ENCODE measurements around the gene LY86. TPM values are rescaled to one million over a fixed set of nuclear protein-coding genes. Genes with fewer than 3 reads are reported as not detected.

Gene LY86
- total and polyA plus RNA-seq, 9 of the 15 experiments (the other 6 are each of a cell fraction or from before 2014, with no cell fraction given), result 0.08 to 0.20 TPM; not detected in 7

DNA sequence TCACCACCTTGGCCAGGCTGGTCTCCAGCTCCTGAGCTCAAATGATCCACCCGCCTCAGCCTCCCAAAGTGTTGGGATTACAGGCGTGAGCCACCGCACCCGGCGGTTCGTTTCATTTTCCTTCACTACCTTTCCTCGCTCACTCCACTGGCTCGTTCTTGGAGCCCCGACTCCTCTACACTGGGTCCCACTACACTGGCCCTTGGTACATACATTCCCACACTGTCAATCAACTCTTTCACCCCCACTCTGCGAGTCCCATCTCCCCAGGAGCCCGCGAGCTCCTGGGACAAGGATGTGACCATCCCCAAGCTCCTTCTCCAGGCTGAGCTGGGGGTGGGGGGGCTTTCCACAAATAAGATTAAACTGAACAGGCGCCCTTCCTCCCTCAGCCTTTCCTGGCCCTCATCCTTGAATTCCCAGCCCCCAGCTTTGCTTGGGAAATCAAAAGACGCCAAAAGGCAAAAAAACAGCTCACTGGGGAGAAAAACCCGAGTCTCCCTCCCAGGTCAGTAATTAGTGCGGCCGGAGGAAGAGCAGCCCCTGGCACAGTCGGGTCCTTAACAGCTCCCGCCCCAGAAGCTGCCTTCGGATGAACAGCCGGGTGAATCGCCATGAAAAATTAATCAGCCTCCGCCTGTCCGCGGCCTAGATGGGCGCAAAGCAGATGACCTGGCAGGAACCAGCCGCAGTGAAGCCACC is 42.8 kb upstream of the LY86 start:
- no peak for TF ChIP-seq CBFA2T2 (conservative IDR thresholded peaks at IDR 0.05)
- TF ChIP-seq ZNF41 (CRISPR knock-in tag; conservative IDR thresholded peaks at IDR 0.05), result no peak
- TF ChIP-seq BRF1 (IDR thresholded peaks at IDR 0.05; ENCODE audit: borderline replicate concordance, extremely low read depth, insufficient read length), result no peak
- TF ChIP-seq SREBF2 (CRISPR knock-in tag; IDR thresholded peaks at IDR 0.05), result no peak
- no peak for TF ChIP-seq ZNF124 (CRISPR knock-in tag; IDR thresholded peaks at IDR 0.05)
- TF ChIP-seq, protein P1, sequence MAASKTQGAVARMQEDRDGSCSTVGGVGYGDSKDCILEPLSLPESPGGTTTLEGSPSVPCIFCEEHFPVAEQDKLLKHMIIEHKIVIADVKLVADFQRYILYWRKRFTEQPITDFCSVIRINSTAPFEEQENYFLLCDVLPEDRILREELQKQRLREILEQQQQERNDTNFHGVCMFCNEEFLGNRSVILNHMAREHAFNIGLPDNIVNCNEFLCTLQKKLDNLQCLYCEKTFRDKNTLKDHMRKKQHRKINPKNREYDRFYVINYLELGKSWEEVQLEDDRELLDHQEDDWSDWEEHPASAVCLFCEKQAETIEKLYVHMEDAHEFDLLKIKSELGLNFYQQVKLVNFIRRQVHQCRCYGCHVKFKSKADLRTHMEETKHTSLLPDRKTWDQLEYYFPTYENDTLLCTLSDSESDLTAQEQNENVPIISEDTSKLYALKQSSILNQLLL (CRISPR knock-in tag; IDR thresholded peaks at IDR 0.05; ENCODE audit: borderline replicate concordance), result no peak
- no peak for TF ChIP-seq IRF2 (CRISPR knock-in tag; IDR thresholded peaks at IDR 0.05)
- no peak for TF ChIP-seq CAMTA2 (CRISPR knock-in tag; conservative IDR thresholded peaks at IDR 0.05)
- TF ChIP-seq ZNF239 (CRISPR knock-in tag; IDR thresholded peaks at IDR 0.05), result no peak
- TF ChIP-seq NFE2 (IDR thresholded peaks at IDR 0.05; ENCODE audit: low read depth), result no peak
- TF ChIP-seq ZNF146 (CRISPR knock-in tag; IDR thresholded peaks at IDR 0.05; ENCODE audit: unreplicated experiment), result no peak
- TF ChIP-seq XRCC4 (IDR thresholded peaks at IDR 0.05; ENCODE audit: extremely low read depth, insufficient read depth, insufficient read length), result no peak
- no peak for TF ChIP-seq CXXC5 (CRISPR knock-in tag; IDR thresholded peaks at IDR 0.05)
- TF ChIP-seq ZNF280B (CRISPR knock-in tag; IDR thresholded peaks at IDR 0.05), result no peak
- TF ChIP-seq MTF1 (CRISPR knock-in tag; IDR thresholded peaks at IDR 0.05; ENCODE audit: borderline replicate concordance), result no peak
- no peak for TF ChIP-seq ZNF140 (CRISPR knock-in tag; IDR thresholded peaks at IDR 0.05)
- no TSS peak for BruUV-seq (replicated peaks)
- H3K79me2 ChIP-seq (ENCODE audit: control insufficient read depth, insufficient read depth, low read length), result no peaks in the 10 kb centered on the region
- intact Hi-C loops (cut with micrococcal nuclease), result loop anchor here (5.0 to 10.0 kb wide), 3 partner anchors 321 to 1488 kb away; no protein-coding TSS in a partner anchor
- 9% methylated on average over 26 of the region's 27 CpGs for WGBS (ENCODE audit: insufficient coverage, low coverage, missing lambda C conversion rate)
- ChIA-PET CTCF (ENCODE audit: low intra/inter-chr PET ratio) (interaction anchor here (2.1 kb wide), 1 partner anchor 488 kb away, joined by 6 read pairs; no protein-coding TSS in a partner anchor), POLR2A (interaction anchor here (0.6 to 2.4 kb wide), 3 partner anchors 10 to 236 kb away, joined by 3 to 10 read pairs (median 4); no protein-coding TSS in a partner anchor)
- no peak for ATAC-seq
- no peak for FAIRE-seq
- H3K4me1 ChIP-seq (replicated peaks in 1 of 2; ENCODE audit: control insufficient read depth in 2 of 2, insufficient read depth in 2 of 2, low read length in 2 of 2), result peaks cover 0 to 10% of the 10 kb centered on the region in 2 experiments; a peak in 2 of 5 replicates
- peaks cover 15 to 41% of the 10 kb centered on the region in 2 experiments for H3K27me3 ChIP-seq (ENCODE audit: control insufficient read depth in 2 of 2, insufficient read depth in 2 of 2, low read length in 2 of 2)
- no peaks in the 10 kb centered on the region for H3K9me1 ChIP-seq (ENCODE audit: control insufficient read depth, insufficient read depth, low read length)
- no peak for DNase-seq (ENCODE audit: extremely low read depth in 1 of 4, low spot score in 3 of 4)
- H3K4me3 ChIP-seq, result no peak overlapping the region
- in situ Hi-C loops (cut with MboI), result loop anchor here (25.0 kb wide), 2 partner anchors 483 to 1408 kb away; no protein-coding TSS in a partner anchor
- H3K4me2 ChIP-seq (ENCODE audit: insufficient read depth, low read length), result no peak overlapping the region
- no peak overlapping the region for H3K27ac ChIP-seq (ENCODE audit: extremely low read depth, low read depth, low read length)
- H2AFZ ChIP-seq (ENCODE audit: low read depth, low read length), result no peak overlapping the region
- H4K20me1 ChIP-seq (replicated peaks; ENCODE audit: control insufficient read depth, insufficient read depth, low read length), result no peaks in the 10 kb centered on the region
- H3K36me3 ChIP-seq (ENCODE audit: control insufficient read depth, insufficient read depth, low read length), result no peaks in the 10 kb centered on the region
- no peak overlapping the region for H3K9ac ChIP-seq (ENCODE audit: insufficient read depth in 1 of 2, low read depth in 2 of 2, low read length in 2 of 2)
- peaks cover 3% of the 10 kb centered on the region; the same call in 1 of the 2 replicates for H3K9me3 ChIP-seq (replicated peaks; ENCODE audit: control insufficient read depth, insufficient read depth, low read depth, low read length)
